Breast epithelium (tissue), 4 donors: Measurements from ENCODE around the gene TMEM80. TPM values are rescaled to one million over a fixed set of nuclear protein-coding genes. Genes with fewer than 3 reads are reported as not detected.

ENCODE experiments used
- DNase-seq, 2 donors: peaks; one replicate each; pipeline ENCODE4 v3.0.0-alpha.2; 2019; ENCODE audit warnings: low spot score in 2 of 2
- H3K27ac ChIP-seq, 2 donors: fragments of 200-600 bp; sonication (generic) in 1 of 2; one replicate each; pipeline ENCODE4 v1.5.1; 2016 to 2019; ENCODE audit warnings: mild to moderate bottlenecking in 1 of 2
- H3K27me3 ChIP-seq, 2 donors: fragments of 200-600 bp; sonication (generic) in 1 of 2; one replicate each; pipeline versions ENCODE4 v1.5.1 to v1.6.0; 2017 to 2019; ENCODE audit warnings: control low read depth in 1 of 2, mild to moderate bottlenecking in 1 of 2
- H3K36me3 ChIP-seq: fragments of 200-600 bp; one replicate; pipeline ENCODE4 v1.5.1; 2019
- H3K4me1 ChIP-seq, 2 donors: fragments of 200-600 bp; sonication (generic); one replicate each; pipeline ENCODE4 v1.5.1; 2016 to 2019; ENCODE audit warnings: control low read depth in 1 of 2
- H3K4me3 ChIP-seq, 3 donors: fragments of 200-600 bp; sonication (generic); 1 replicate in 2 of 3; 2 replicates in 1 of 3; pipeline ENCODE4 v1.5.1; 2016 to 2019; ENCODE audit warnings: mild to moderate bottlenecking in 3 of 3, moderate library complexity in 2 of 3
- H3K9me3 ChIP-seq, 2 donors: fragments of 200-600 bp; sonication (generic) in 1 of 2; one replicate each; pipeline ENCODE4 v1.5.1; 2016 to 2019; ENCODE audit warnings: control low read depth in 1 of 2
- CTCF ChIP-seq, 3 donors: fragments of 450-650 bp; IDR thresholded peaks; one replicate each; pipeline ENCODE4 v1.5.1; 2016 to 2017; ENCODE audit warnings: antibody characterized with exemption in 3 of 3, mild to moderate bottlenecking in 3 of 3, moderate library complexity in 3 of 3
- POLR2A ChIP-seq: fragments of 450-650 bp; IDR thresholded peaks from one replicate; pipeline ENCODE4 v1.6.1; 2016; ENCODE audit warnings: antibody characterized with exemption, mild to moderate bottlenecking, moderate library complexity
- POLR2AphosphoS5 ChIP-seq, 3 donors: sonication (generic); formaldehyde crosslinking; IDR thresholded peaks; one replicate each; pipeline ENCODE4 v1.6.1; 2017; ENCODE audit warnings: antibody characterized with exemption in 3 of 3
- intact Hi-C: fragments of 100-400 bp; cut with DNase I; formaldehyde crosslinking; loops from one replicate; pipeline ENCODE4 v1.15.1; 2023; ENCODE audit warnings: low total_unique reads
- total RNA-seq, 3 donors: library from RNA; depleted of rRNA; stranded (reverse); fragments of >200 nt; gene quantifications; one replicate each; pipeline ENCODE4 v1.1.0, GENCODE V29; 2016

Gene TMEM80
- total RNA-seq, 3 donors from 2014 or later = 25.9 to 51.8 (median 29.1) TPM

- intact Hi-C loops = no loop called here
- Histone ChIP-seq H3K4me3 (peak within 1 kb of the TSS; percentile 51 to 95 (median 72)), H3K9me3 (no peaks in the 10 kb centered on the region), H3K36me3 (no peaks in the 10 kb centered on the region), H3K27ac (peak within 1 kb of the TSS; percentile 93 to 96), H3K27me3 (no peaks in the 10 kb centered on the region), H3K4me1 (peaks cover 5 to 24% of the 10 kb centered on the region in 2 donors)
- DNase-seq = peak in 1 of 2 donors; percentile 76
- TF ChIP-seq POLR2A (no peak), CTCF (IDR thresholded peaks at IDR 0.05) (no peak), POLR2AphosphoS5 (IDR thresholded peaks at IDR 0.05) (no peak)
These were observed 10.2 kb downstream of the TMEM80 start, which contains the start of gene EPS8L2 for GRCh38 chr11:705646-706438. TSS of gene EPS8L2 (plus strand) at chr11:706231. CDS start at chr11:709408, 3,177 bp downstream.

- no peak for TF ChIP-seq POLR2AphosphoS5 (IDR thresholded peaks at IDR 0.05)
- TF ChIP-seq POLR2A = no peak
- no peak for TF ChIP-seq CTCF (IDR thresholded peaks at IDR 0.05)
- Histone ChIP-seq H3K4me1 (peaks cover 5 to 24% of the 10 kb centered on the region in 2 donors), H3K9me3 (no peaks in the 10 kb centered on the region), H3K27ac (peak overlapping the region; percentile 93 to 96), H3K4me3 (peak overlapping the region; percentile 51 to 95 (median 72)), H3K36me3 (no peaks in the 10 kb centered on the region), H3K27me3 (no peaks in the 10 kb centered on the region)
- intact Hi-C loops = no loop called here
- no peak for DNase-seq
These were observed 10.9 kb downstream of the TMEM80 start for GRCh38 chr11:706439-706956.

GRCh38 chr11:706957-707816 is 11.6 kb downstream of the TMEM80 start:
- DNase-seq = no peak
- TF ChIP-seq POLR2A = no peak
- TF ChIP-seq POLR2AphosphoS5 (IDR thresholded peaks at IDR 0.05) = no peak
- Histone ChIP-seq H3K9me3 (no peaks in the 10 kb centered on the region), H3K36me3 (no peaks in the 10 kb centered on the region), H3K4me1 (peaks cover 5 to 24% of the 10 kb centered on the region in 2 donors), H3K4me3 (peak overlapping the region; percentile 51 to 95 (median 72)), H3K27ac (peak overlapping the region; percentile 93 to 96), H3K27me3 (no peaks in the 10 kb centered on the region)
- intact Hi-C loops = no loop called here

GRCh38 chr11:707817-708420 is 12.3 kb downstream of the TMEM80 start:
- H3K4me1 ChIP-seq = peaks cover 5 to 18% of the 10 kb centered on the region in 2 donors
- H3K4me3 ChIP-seq = peak overlapping the region in 2 of 3 donors; percentile 72 to 95
- H3K9me3 ChIP-seq = no peaks in the 10 kb centered on the region
- H3K27me3 ChIP-seq = no peaks in the 10 kb centered on the region
- peak overlapping the region; percentile 93 to 96 for H3K27ac ChIP-seq
- DNase-seq = no peak
- TF ChIP-seq POLR2AphosphoS5 (IDR thresholded peaks at IDR 0.05) (no peak), CTCF (IDR thresholded peaks at IDR 0.05) (no peak)
- intact Hi-C loops = no loop called here
- H3K36me3 ChIP-seq = no peaks in the 10 kb centered on the region

GRCh38 chr11:708511-708910 is 12.9 kb downstream of the TMEM80 start:
- Histone ChIP-seq H3K9me3 (no peaks in the 10 kb centered on the region), H3K4me3 (peak overlapping the region in 2 of 3 donors; percentile 72 to 95), H3K4me1 (peaks cover 5 to 15% of the 10 kb centered on the region in 2 donors), H3K36me3 (no peaks in the 10 kb centered on the region), H3K27me3 (no peaks in the 10 kb centered on the region), H3K27ac (peak overlapping the region; percentile 93 to 96)
- intact Hi-C loops = no loop called here
- TF ChIP-seq CTCF (IDR thresholded peaks at IDR 0.05) (no peak), POLR2AphosphoS5 (IDR thresholded peaks at IDR 0.05) (no peak), POLR2A (no peak)
- DNase-seq = no peak
